ENCODE results near the gene CCNJL. TPM values are rescaled to one million over a fixed set of nuclear protein-coding genes. Genes with fewer than 3 reads are reported as not detected.

Gene CCNJL
- total and polyA plus RNA-seq, 2 experiments from 2014 or later, result 28.4 to 29.2 TPM

DNA sequence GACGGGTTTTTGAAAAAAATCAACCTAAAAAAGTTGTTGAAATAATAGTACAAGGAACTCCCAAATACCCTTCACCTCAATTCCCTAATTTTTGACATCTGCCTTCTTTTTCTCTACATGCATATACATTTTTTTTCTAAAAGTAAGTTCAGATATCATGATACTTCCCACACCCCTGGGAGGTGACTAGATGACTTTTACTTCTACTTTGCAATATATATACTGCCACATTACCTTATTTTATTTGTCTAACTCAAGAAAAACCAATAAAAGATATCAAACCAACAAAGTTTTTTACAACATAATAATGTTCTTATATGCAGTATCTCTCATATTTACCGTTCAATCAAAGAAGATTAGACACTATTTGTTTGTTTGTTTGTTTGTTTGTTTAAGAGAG lies 31.1 kb downstream of the CCNJL start:
- DNase-seq (ENCODE audit: low spot score) (no peak), ATAC-seq (no peak)
- H3K4me1 ChIP-seq (ENCODE audit: insufficient read depth), result peaks cover 11% of the 10 kb centered on the region; the same call in 1 of the 2 replicates
- H2AFZ ChIP-seq, result no peak overlapping the region
- H3K36me3 ChIP-seq (ENCODE audit: insufficient read depth), result 0 out of 2 replicates have a peak, but pooled peaks cover 10% of the 10 kb centered on the region
- H4K20me1 ChIP-seq (replicated peaks; ENCODE audit: insufficient read depth), result no peaks in the 10 kb centered on the region; the same call in 1 of the 2 replicates
- Mint-ChIP-seq H3K4me1 (peaks cover 48% of the 10 kb centered on the region), H3K27ac (no peak overlapping the region), H3K4me3 (no peak overlapping the region), H3K27me3 (ENCODE audit: insufficient read depth, low read depth, poor library complexity) (no peaks in the 10 kb centered on the region), H3K36me3 (ENCODE audit: low read depth) (peaks cover 45% of the 10 kb centered on the region), H3K9me3 (peaks cover 4% of the 10 kb centered on the region; the same call in 1 of the 3 replicates)
- peaks cover 41% of the 10 kb centered on the region for H3K79me2 ChIP-seq (replicated peaks; ENCODE audit: insufficient read depth)
- H3K4me3 ChIP-seq, result no peak overlapping the region
- no peaks in the 10 kb centered on the region for H3K27me3 ChIP-seq (ENCODE audit: insufficient read depth)
- H3K4me2 ChIP-seq, result no peak overlapping the region
- H3K9me2 ChIP-seq (ENCODE audit: insufficient read depth), result no peaks in the 10 kb centered on the region; the same call in 1 of the 2 replicates
- TF ChIP-seq, protein P1, sequence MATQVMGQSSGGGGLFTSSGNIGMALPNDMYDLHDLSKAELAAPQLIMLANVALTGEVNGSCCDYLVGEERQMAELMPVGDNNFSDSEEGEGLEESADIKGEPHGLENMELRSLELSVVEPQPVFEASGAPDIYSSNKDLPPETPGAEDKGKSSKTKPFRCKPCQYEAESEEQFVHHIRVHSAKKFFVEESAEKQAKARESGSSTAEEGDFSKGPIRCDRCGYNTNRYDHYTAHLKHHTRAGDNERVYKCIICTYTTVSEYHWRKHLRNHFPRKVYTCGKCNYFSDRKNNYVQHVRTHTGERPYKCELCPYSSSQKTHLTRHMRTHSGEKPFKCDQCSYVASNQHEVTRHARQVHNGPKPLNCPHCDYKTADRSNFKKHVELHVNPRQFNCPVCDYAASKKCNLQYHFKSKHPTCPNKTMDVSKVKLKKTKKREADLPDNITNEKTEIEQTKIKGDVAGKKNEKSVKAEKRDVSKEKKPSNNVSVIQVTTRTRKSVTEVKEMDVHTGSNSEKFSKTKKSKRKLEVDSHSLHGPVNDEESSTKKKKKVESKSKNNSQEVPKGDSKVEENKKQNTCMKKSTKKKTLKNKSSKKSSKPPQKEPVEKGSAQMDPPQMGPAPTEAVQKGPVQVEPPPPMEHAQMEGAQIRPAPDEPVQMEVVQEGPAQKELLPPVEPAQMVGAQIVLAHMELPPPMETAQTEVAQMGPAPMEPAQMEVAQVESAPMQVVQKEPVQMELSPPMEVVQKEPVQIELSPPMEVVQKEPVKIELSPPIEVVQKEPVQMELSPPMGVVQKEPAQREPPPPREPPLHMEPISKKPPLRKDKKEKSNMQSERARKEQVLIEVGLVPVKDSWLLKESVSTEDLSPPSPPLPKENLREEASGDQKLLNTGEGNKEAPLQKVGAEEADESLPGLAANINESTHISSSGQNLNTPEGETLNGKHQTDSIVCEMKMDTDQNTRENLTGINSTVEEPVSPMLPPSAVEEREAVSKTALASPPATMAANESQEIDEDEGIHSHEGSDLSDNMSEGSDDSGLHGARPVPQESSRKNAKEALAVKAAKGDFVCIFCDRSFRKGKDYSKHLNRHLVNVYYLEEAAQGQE (IDR thresholded peaks at IDR 0.05; ENCODE audit: unreplicated experiment), result no peak
- no peak for TF ChIP-seq NANOG (IDR thresholded peaks at IDR 0.05; ENCODE audit: borderline replicate concordance)
- TF ChIP-seq POLR2AphosphoS5 (IDR thresholded peaks at IDR 0.05; ENCODE audit: low read depth), result no peak
- TF ChIP-seq CREB1 (CRISPR knock-in tag; IDR thresholded peaks at IDR 0.05; ENCODE audit: low read depth), result no peak
- TF ChIP-seq STAT1 (IDR thresholded peaks at IDR 0.05; ENCODE audit: unreplicated experiment), result no peak
- no peak for TF ChIP-seq ZNF331 (CRISPR knock-in tag; IDR thresholded peaks at IDR 0.05; ENCODE audit: low read depth)
- TF ChIP-seq ZNF114 (CRISPR knock-in tag; IDR thresholded peaks at IDR 0.05), result no peak
- TF ChIP-seq JUNB (IDR thresholded peaks at IDR 0.05; ENCODE audit: unreplicated experiment), result no peak
- TF ChIP-seq, protein P2, sequence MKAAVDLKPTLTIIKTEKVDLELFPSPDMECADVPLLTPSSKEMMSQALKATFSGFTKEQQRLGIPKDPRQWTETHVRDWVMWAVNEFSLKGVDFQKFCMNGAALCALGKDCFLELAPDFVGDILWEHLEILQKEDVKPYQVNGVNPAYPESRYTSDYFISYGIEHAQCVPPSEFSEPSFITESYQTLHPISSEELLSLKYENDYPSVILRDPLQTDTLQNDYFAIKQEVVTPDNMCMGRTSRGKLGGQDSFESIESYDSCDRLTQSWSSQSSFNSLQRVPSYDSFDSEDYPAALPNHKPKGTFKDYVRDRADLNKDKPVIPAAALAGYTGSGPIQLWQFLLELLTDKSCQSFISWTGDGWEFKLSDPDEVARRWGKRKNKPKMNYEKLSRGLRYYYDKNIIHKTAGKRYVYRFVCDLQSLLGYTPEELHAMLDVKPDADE (IDR thresholded peaks at IDR 0.05), result no peak
- no peak overlapping the region for H3K27ac ChIP-seq (ENCODE audit: low read depth)
- no peaks in the 10 kb centered on the region for H3F3A ChIP-seq (replicated peaks; ENCODE audit: low read depth)

DNA sequence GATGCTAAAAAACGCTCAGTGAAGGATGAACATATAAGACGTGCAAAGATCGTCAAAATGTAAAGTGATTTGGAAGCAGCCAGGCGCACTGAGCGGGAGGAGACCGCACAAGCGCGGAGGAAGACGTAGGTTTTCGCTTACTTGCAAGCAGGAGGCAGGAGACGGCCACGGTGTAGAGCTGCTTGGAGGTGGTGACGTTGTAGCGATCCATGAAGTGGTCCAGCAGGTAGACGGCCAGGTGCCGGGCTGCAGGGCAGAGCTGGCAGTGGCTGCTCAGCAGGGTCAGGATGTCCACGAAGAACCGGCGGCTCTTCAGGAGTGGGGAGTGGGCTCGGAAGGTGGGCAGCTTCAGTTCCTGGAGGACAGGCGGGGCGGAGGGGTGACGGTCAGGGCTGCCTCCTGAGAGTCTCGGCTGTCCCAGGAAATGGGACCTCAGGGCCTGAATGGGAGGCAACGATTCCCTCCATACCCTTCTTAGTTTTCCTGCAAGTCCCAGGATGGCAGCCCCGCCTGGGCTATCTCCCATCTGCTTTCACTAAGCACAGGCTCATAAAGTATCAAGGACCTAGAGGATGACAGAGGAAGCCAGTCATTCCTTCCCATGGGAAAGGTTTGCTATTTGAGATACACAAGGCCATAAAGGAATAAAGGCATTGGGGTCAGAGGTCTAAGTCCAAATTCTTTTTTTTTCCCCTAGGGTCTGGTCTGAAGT lies 31.8 kb downstream of the CCNJL start:
- H2AFZ ChIP-seq, result no peak overlapping the region
- no peaks in the 10 kb centered on the region; the same call in 1 of the 2 replicates for H4K20me1 ChIP-seq (replicated peaks; ENCODE audit: insufficient read depth)
- Mint-ChIP-seq H3K9me3 (peaks cover 2% of the 10 kb centered on the region; the same call in 1 of the 3 replicates), H3K36me3 (ENCODE audit: low read depth) (peaks cover 49% of the 10 kb centered on the region), H3K27me3 (ENCODE audit: insufficient read depth, low read depth, poor library complexity) (no peaks in the 10 kb centered on the region), H3K27ac (no peak overlapping the region), H3K4me1 (peaks cover 41% of the 10 kb centered on the region), H3K4me3 (no peak overlapping the region)
- DNase-seq (ENCODE audit: low spot score), result no peak
- H3K27ac ChIP-seq (ENCODE audit: low read depth), result no peak overlapping the region
- no peak for TF ChIP-seq STAT1 (IDR thresholded peaks at IDR 0.05; ENCODE audit: unreplicated experiment)
- TF ChIP-seq, protein P1 (IDR thresholded peaks at IDR 0.05; ENCODE audit: unreplicated experiment), result no peak
- TF ChIP-seq, protein P3, sequence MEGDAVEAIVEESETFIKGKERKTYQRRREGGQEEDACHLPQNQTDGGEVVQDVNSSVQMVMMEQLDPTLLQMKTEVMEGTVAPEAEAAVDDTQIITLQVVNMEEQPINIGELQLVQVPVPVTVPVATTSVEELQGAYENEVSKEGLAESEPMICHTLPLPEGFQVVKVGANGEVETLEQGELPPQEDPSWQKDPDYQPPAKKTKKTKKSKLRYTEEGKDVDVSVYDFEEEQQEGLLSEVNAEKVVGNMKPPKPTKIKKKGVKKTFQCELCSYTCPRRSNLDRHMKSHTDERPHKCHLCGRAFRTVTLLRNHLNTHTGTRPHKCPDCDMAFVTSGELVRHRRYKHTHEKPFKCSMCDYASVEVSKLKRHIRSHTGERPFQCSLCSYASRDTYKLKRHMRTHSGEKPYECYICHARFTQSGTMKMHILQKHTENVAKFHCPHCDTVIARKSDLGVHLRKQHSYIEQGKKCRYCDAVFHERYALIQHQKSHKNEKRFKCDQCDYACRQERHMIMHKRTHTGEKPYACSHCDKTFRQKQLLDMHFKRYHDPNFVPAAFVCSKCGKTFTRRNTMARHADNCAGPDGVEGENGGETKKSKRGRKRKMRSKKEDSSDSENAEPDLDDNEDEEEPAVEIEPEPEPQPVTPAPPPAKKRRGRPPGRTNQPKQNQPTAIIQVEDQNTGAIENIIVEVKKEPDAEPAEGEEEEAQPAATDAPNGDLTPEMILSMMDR (conservative IDR thresholded peaks at IDR 0.05; ENCODE audit: low read depth in 2 of 2), result no peak
- TF ChIP-seq NANOG (IDR thresholded peaks at IDR 0.05; ENCODE audit: borderline replicate concordance), result no peak
- TF ChIP-seq, protein P2 (IDR thresholded peaks at IDR 0.05), result no peak
- TF ChIP-seq ZNF331 (CRISPR knock-in tag; IDR thresholded peaks at IDR 0.05; ENCODE audit: low read depth), result no peak
- 0 out of 2 replicates have a peak, but pooled peaks cover 14% of the 10 kb centered on the region for H3K36me3 ChIP-seq (ENCODE audit: insufficient read depth)
- no peak overlapping the region for H3K4me3 ChIP-seq
- no peaks in the 10 kb centered on the region for H3K27me3 ChIP-seq (ENCODE audit: insufficient read depth)
- no peak overlapping the region for H3K4me2 ChIP-seq
- no peak for ATAC-seq
- no peaks in the 10 kb centered on the region for H3K9me2 ChIP-seq (ENCODE audit: insufficient read depth)
- H3K4me1 ChIP-seq (ENCODE audit: insufficient read depth), result peaks cover 8% of the 10 kb centered on the region; the same call in 1 of the 2 replicates
- no peaks in the 10 kb centered on the region for H3F3A ChIP-seq (replicated peaks; ENCODE audit: low read depth)
- H3K79me2 ChIP-seq (replicated peaks; ENCODE audit: insufficient read depth), result peaks cover 34% of the 10 kb centered on the region
